Stimulated activated naive CD8-positive, alpha-beta T cell treated with anti-CD3 and anti-CD28 coated beads, Interleukin-15, amount 100 ng/mL, for 72 hours (primary cell): ENCODE data around the gene RAPGEF6.

Source experiments
- ATAC-seq: fragments of 150-1000 bp; cut with Tn5 transposase; 2 replicates; pipeline ENCODE4 v1.10.0; 2021; ENCODE audit warnings: mild to moderate bottlenecking, moderate library complexity
- DNase-seq, 2 donors: peaks; one replicate each; pipeline ENCODE4 v3.0.0; 2021 to 2022
- H3K27ac Mint-ChIP-seq, 2 donors: one replicate each; pipeline ENCODE4 v1.8.0; 2022; ENCODE audit warnings: mild to moderate bottlenecking in 2 of 2, mixed read lengths in 2 of 2, moderate library complexity in 2 of 2
- H3K27me3 Mint-ChIP-seq: one replicate; pipeline ENCODE4 v1.8.0; 2022; ENCODE audit warnings: mixed read lengths
- H3K4me1 Mint-ChIP-seq: one replicate; pipeline ENCODE4 v1.8.0; 2022; ENCODE audit warnings: mild to moderate bottlenecking, mixed read lengths
- H3K4me3 Mint-ChIP-seq, 2 donors: one replicate each; pipeline ENCODE4 v1.8.0; 2022; ENCODE audit warnings: mild to moderate bottlenecking in 2 of 2, mixed read lengths in 2 of 2, moderate library complexity in 1 of 2
- H3K9me3 Mint-ChIP-seq, 2 donors: one replicate each; pipeline ENCODE4 v1.8.0; 2022; ENCODE audit warnings: mixed read lengths in 2 of 2

Gene RAPGEF6

DNA sequence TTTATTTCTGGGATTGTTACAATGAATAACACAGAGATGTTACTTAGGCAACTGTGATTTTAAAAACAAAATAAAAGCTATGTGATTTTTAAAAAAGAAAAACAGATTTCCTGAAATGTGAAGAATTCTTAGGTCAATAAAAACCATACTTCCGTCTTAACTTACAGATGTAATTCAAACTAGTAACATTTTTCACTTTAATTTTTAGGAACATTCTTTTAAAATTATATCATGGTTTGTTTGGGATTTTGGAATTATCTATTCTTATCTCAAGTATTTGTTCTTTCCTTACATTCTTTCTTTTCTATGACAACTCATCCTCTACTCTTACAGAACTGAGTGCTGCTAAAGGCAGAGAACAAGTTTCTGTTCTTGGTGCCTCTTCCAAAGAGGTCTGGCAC lies 159.5 kb downstream of the RAPGEF6 start:
- DNase-seq (no peak), ATAC-seq (no peak)
- Mint-ChIP-seq H3K27ac (peak overlapping the region in 1 of 2 donors; percentile 6), H3K9me3 (no peaks in the 10 kb centered on the region), H3K27me3 (no peaks in the 10 kb centered on the region), H3K4me1 (peaks cover 45% of the 10 kb centered on the region), H3K4me3 (no peak overlapping the region)

DNA sequence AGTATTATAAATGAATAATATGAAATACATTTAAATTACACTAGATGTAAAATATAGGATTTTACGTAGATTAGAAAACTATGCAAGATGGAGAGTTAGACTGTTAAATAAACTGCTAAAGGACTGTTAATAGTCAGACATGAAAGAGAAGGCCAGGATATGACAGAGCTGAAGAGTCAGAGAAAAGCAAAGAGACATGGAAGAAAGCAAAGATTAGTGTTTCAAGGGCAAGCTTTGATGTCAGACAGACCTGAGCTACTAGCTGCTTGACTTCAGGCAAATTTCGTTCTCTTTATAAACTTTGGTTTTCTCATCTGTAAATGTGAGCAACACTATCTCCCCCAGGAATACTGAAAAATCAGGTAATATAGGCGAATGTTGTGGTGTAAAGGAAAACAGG lies 161.3 kb downstream of the RAPGEF6 start:
- Mint-ChIP-seq H3K4me3 (no peak overlapping the region), H3K27ac (no peak overlapping the region), H3K4me1 (peaks cover 33% of the 10 kb centered on the region), H3K9me3 (no peaks in the 10 kb centered on the region), H3K27me3 (no peaks in the 10 kb centered on the region)
- no peak for DNase-seq
- no peak for ATAC-seq

DNA sequence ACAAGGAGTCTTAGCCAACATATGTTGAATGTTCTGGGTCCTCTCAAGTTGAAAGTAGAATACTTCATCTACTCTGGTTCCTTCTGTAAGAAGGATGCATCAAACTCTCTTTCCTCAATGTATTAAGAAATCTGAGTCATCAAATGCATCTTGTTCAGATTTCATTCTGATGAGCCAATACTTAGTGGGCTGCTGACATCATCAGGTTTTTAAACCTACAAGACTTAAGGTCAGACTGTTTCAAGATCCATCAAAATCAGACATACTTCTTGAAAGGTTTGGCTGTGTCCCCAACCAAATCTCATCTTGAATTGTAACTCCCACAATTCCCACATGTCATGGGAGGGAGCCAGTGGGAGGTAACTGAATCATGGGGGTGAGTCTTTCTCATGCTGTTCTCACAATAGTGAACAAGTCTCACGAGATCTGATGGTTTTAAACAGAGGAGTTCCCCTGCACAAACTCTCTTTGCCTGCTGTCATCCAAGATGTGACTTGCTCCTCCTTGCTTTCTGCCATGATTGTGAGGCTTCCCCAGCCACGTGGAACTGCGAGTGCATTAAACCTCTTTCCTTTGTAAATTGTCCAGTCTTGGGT lies 168.8 kb downstream of the RAPGEF6 start:
- Mint-ChIP-seq H3K27ac (no peak overlapping the region), H3K27me3 (no peaks in the 10 kb centered on the region), H3K9me3 (peaks cover 0 to under 1% of the 10 kb centered on the region in 2 donors), H3K4me3 (no peak overlapping the region), H3K4me1 (peaks cover 32% of the 10 kb centered on the region)
- ATAC-seq (peak; percentile 88), DNase-seq (no peak)

DNA sequence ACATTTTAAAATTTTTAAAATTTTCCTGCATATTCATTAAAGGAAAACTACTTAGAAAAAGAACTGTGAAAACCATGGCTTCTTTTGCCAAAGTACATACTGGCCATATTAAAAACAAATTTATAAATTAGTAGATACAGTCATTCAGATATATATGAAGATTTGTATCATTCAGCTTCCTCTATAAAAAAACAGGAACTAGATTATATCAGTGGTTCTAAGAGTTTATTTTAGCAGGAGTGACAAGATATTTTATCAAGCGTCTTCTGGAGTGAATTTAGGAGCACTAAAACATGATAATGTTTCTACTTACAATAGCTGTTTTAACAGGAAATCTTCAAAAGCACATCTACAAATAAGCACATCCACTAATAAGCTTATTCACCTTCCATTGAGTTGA lies 171.4 kb downstream of the RAPGEF6 start:
- ATAC-seq, result no peak
- no peak overlapping the region for H3K27ac Mint-ChIP-seq

DNA sequence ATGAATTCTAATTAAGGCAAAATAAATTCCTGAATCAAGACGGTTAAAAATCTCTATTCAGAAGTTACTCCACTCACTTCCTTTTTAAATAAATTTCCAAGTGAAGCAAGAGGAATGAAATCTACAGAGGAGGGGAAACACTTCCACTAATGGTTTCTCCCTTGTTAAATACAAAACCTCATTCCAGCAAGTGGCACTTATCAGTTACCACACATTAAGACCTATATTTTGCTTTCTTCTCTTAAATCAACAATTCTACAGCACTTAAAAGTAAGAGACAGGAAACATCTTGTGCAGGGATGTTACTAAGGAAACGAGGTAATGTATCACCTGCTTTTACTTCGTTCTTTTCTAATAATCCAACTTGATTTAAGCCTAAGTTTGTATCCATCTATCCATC lies 172.6 kb downstream of the RAPGEF6 start:
- DNase-seq (no peak), ATAC-seq (no peak)
- Mint-ChIP-seq H3K27me3 (no peaks in the 10 kb centered on the region), H3K27ac (peak overlapping the region in 1 of 2 donors; percentile 40), H3K9me3 (peaks cover 0 to 4% of the 10 kb centered on the region in 2 donors), H3K4me1 (peaks cover 35% of the 10 kb centered on the region), H3K4me3 (no peak overlapping the region)

More for the DNA sequence above, 171.4 kb downstream of the RAPGEF6 start:
- Mint-ChIP-seq H3K4me3 (no peak overlapping the region), H3K4me1 (peaks cover 35% of the 10 kb centered on the region), H3K9me3 (peaks cover 0 to 4% of the 10 kb centered on the region in 2 donors), H3K27me3 (no peaks in the 10 kb centered on the region)
- DNase-seq, result no peak

DNA sequence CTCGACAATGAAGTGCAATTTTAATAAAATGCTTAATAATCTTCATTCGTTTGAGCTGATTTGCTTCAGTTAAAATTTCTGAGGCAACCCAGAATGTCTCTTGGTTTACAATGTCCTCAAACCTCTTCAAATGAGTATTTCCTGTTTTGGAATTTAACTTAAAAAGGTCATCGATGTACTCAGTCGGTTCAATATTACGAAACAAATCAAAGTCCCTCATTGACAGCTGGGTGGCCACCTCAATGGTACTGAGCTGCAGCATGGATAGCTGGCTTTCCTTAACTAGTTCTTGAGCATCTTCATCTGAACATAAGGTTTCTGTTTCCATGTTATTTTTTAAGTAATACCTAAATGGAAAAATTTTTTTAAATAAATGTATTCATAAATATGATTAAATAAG lies 173.3 kb downstream of the RAPGEF6 start:
- H3K4me1 Mint-ChIP-seq, result peaks cover 33% of the 10 kb centered on the region
- no peak overlapping the region for H3K27ac Mint-ChIP-seq

DNA sequence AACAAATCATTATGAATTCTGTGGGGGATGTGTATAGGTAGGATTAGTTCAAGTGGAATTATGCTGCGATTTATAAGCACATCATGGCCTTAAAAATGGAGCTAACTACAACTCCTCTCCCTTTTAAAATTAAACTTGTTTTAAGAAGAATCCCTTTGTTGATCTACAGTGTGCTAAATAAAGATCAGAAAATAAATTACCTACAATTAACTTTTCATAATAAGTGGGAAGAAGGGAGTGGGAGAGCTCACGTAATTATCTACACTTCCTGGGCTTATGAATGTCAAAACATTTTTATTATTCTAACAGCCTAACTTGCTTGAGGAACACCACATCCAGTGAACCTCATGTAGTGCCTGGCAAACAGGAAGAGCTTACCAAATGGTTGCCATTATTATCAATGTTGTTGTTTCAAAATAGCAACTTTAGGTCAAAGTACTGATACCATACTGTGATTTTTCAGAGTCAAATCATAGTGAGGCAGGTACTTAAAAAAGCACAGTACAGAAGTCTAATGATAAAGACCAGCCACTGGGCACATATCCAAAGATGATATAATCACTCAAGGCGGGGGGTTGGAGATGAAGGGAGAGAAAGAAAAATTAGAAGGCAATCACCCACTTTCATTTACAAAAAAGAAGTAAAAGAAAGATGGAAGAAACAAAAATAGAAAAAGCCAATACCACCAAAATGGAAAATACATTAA lies 174.0 kb downstream of the RAPGEF6 start:
- DNase-seq, result no peak
- Mint-ChIP-seq H3K27ac (no peak overlapping the region), H3K27me3 (no peaks in the 10 kb centered on the region), H3K9me3 (peaks cover 0 to 4% of the 10 kb centered on the region in 2 donors), H3K4me3 (no peak overlapping the region), H3K4me1 (peaks cover 27% of the 10 kb centered on the region)
- ATAC-seq, result no peak

More for the DNA sequence above, 173.3 kb downstream of the RAPGEF6 start:
- Mint-ChIP-seq H3K27me3 (no peaks in the 10 kb centered on the region), H3K9me3 (peaks cover 0 to 4% of the 10 kb centered on the region in 2 donors), H3K4me3 (no peak overlapping the region)
- ATAC-seq, result no peak
- DNase-seq, result no peak

DNA sequence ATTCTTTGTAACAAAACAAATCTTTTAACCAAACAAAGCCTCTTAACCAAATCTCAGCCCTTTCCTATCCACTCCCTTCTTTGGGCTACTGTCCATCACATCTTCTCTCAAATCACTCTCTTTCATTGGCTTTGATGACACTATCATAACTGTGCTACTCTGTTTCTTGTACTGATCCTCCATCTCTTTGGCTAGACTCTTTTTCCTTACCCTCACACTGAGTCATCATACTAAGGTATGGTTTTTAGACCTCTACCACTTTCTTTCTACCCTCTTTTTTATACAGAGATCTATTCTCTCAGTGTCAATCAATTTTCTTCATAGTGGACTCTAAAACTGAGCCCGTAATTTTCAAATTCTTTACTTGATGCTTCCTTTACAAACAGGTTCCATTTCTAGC lies 174.9 kb downstream of the RAPGEF6 start:
- Mint-ChIP-seq H3K9me3 (peaks cover 0 to 4% of the 10 kb centered on the region in 2 donors), H3K27me3 (no peaks in the 10 kb centered on the region), H3K4me1 (peaks cover 27% of the 10 kb centered on the region), H3K27ac (no peak overlapping the region), H3K4me3 (no peak overlapping the region)
- ATAC-seq (no peak), DNase-seq (no peak)

DNA sequence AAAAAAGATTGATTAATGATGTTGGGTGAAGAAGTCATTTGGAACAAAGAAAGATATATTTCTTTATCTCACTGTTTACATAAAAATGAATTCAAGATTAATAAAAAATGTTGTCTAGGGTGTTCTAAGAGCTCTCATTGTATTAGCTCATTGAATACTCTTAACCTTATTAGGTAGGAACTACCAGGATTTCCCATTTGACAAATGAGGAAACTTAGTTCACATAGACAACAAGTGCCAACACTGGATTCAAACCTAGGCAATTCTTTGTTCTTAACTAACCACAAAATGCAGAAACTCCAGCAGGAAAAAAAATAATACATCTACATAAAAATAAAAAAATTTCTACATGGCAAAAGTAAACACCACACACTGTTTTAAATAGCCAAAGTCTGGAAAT lies 175.8 kb downstream of the RAPGEF6 start:
- ATAC-seq (no peak), DNase-seq (no peak)
- no peak overlapping the region for H3K27ac Mint-ChIP-seq
- peaks cover 36% of the 10 kb centered on the region for H3K4me1 Mint-ChIP-seq
- no peaks in the 10 kb centered on the region for H3K27me3 Mint-ChIP-seq
- peaks cover 0 to 4% of the 10 kb centered on the region in 2 donors for H3K9me3 Mint-ChIP-seq
- no peak overlapping the region for H3K4me3 Mint-ChIP-seq

DNA sequence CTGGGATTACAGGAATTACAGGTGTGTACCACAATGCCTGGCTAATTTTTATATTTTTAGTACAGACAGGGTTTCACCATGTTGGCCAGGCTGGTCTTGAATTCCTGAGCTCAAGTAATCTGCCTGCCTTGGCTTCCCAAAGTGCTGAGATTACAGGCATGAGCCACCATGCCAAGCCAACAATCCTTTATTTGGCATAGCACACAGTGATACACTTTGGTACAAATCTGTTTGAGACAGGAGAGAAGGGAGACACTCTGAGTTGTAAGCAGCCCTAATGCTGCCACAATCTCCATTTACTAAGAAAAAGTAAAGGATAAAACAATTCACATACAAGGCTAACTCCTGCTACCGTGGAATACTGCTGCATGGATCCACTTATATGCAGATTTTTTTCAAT lies 177.8 kb downstream of the RAPGEF6 start:
- ATAC-seq (no peak), DNase-seq (no peak)
- H3K9me3 Mint-ChIP-seq, result peaks cover 0 to 4% of the 10 kb centered on the region in 2 donors
- no peak overlapping the region for H3K4me3 Mint-ChIP-seq
- H3K4me1 Mint-ChIP-seq, result peaks cover 32% of the 10 kb centered on the region
- no peak overlapping the region for H3K27ac Mint-ChIP-seq
- no peaks in the 10 kb centered on the region for H3K27me3 Mint-ChIP-seq

DNA sequence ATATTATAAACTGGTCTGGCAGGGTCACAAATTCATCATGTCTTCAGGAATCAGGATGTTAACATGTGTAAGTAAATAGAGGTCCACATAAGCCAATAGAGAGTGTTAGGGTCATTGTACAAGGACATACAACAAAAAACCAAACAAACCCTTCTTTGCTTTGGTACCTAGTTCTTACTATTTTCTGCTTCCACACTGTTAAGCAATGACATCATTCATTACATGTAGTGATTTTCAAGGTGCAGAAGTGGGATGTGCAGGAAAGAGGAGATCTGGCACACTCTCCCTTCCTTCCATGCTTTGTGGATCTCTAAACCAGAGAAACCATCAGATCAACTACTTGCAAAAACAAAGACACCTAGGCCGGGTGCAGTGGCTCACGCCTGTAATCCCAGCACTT lies 184.1 kb downstream of the RAPGEF6 start:
- Mint-ChIP-seq H3K4me1 (peaks cover 34% of the 10 kb centered on the region), H3K27me3 (no peaks in the 10 kb centered on the region), H3K27ac (peak overlapping the region in 1 of 2 donors; percentile 50), H3K9me3 (no peaks in the 10 kb centered on the region), H3K4me3 (no peak overlapping the region)
- ATAC-seq, result no peak
- no peak for DNase-seq

DNA sequence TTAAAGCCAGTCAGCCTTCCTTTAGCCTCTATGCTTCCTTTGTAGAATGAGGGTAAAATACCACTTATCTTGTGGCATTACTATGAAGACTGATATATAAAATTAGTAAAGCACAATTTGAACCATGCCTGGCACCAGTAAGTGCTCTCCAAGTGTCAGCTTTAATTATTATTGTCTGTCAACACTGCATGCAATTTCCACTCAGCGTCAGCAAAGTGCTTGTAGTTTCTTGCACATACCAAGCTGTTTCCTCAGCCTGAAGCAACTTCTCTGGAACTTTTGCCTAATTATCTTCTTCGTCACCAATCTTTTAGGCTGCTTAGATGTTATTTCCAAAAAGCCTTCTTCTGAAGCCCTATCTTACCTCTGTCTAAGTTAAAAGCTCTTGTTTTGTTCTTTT lies 193.8 kb downstream of the RAPGEF6 start:
- Mint-ChIP-seq H3K27me3 (no peaks in the 10 kb centered on the region), H3K4me1 (peaks cover 6% of the 10 kb centered on the region), H3K27ac (peak overlapping the region; percentile 8 to 68), H3K9me3 (no peaks in the 10 kb centered on the region), H3K4me3 (no peak overlapping the region)
- DNase-seq, result no peak
- ATAC-seq, result no peak

DNA sequence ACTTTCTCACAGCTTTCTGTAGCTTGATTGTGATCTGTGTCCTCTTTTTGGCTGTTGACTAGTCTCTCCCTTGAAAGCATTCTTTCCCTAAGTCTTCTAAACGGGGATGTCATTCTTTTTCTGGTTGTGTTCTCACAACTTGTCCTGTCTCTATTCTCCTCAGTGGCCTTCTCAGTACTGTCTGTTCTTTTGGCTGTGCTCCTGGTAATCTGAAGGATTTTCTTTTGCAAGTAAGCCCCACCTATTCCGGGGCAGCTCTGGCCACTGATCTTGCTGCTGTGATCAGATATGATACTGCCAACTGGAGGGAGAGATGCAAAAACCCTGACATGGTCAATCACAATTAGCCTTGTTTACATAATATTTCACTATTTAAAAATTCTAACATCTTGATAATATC lies 198.9 kb downstream of the RAPGEF6 start:
- H3K27ac Mint-ChIP-seq, result peak overlapping the region in 1 of 2 donors; percentile 2
- no peak overlapping the region for H3K4me3 Mint-ChIP-seq
- no peaks in the 10 kb centered on the region for H3K27me3 Mint-ChIP-seq
- no peaks in the 10 kb centered on the region for H3K9me3 Mint-ChIP-seq
- ATAC-seq (no peak), DNase-seq (no peak)
- H3K4me1 Mint-ChIP-seq, result no peaks in the 10 kb centered on the region

DNA sequence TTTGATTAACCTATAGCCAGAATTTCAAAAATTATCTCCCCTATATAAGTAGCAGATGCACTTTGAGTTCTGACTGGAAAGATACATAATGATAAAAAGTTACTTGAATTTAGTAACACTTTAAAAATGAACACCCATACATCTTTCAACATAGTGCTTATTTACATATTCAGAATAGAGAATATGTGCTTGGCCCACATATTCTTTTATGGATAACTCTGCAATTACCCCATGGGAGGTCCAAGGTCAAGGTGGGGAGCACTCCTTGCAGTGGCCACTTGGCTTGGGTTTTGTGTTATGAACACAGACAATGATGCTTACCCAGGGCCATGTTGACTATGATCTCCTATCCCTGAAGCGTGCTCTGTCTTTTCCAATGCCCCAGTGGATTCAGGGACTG lies 201.9 kb downstream of the RAPGEF6 start:
- no peak for DNase-seq
- no peaks in the 10 kb centered on the region for H3K27me3 Mint-ChIP-seq
- no peaks in the 10 kb centered on the region for H3K9me3 Mint-ChIP-seq
- ATAC-seq, result no peak
- peaks cover 9% of the 10 kb centered on the region for H3K4me1 Mint-ChIP-seq
- no peak overlapping the region for H3K4me3 Mint-ChIP-seq
- H3K27ac Mint-ChIP-seq, result peak overlapping the region; percentile 61 to 81

DNA sequence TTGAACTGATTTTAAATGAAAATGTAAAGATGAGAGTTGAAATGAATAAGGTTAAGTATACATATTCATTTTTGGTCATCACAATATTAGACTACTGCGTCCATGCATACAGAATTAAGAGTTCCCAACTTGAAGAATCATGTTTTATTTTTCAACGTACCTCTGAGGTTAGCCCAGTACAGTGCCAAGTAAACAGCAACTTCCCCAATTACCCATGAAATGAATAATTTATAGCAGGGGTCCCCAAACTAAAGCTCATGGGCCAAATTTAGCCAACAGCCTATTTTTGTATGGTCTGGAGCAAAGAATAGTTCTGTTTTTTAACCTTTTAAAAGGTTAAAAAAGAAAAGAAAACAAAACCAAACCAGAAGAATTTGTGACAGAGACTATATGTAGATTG lies 203.2 kb downstream of the RAPGEF6 start:
- DNase-seq (no peak), ATAC-seq (no peak)
- Mint-ChIP-seq H3K9me3 (no peaks in the 10 kb centered on the region), H3K27ac (no peak overlapping the region), H3K4me3 (no peak overlapping the region), H3K27me3 (no peaks in the 10 kb centered on the region), H3K4me1 (peaks cover 9% of the 10 kb centered on the region)

DNA sequence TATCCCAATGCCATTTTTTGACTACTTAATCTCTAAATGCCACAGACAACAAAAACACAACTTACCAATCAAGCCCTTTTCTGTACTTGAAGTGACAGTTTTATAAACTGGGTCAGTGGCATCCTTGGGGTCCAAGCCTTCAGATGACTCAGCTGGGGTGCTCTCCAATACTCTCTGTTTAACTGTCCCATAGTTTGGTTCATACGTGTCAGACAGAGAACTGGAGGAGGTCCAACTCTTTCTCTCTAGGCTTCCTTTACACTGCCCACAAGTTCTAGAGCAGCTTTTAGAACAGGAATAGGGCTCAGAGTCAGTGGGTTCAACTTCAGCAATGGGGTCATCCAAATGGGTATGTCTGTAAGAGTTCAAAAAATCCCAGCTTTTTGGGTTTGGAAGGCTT lies 204.2 kb downstream of the RAPGEF6 start:
- no peak overlapping the region for H3K27ac Mint-ChIP-seq
- no peak overlapping the region for H3K4me3 Mint-ChIP-seq
- H3K27me3 Mint-ChIP-seq, result no peaks in the 10 kb centered on the region
- no peaks in the 10 kb centered on the region for H3K9me3 Mint-ChIP-seq
- ATAC-seq, result no peak
- no peak for DNase-seq
- H3K4me1 Mint-ChIP-seq, result peaks cover 14% of the 10 kb centered on the region

DNA sequence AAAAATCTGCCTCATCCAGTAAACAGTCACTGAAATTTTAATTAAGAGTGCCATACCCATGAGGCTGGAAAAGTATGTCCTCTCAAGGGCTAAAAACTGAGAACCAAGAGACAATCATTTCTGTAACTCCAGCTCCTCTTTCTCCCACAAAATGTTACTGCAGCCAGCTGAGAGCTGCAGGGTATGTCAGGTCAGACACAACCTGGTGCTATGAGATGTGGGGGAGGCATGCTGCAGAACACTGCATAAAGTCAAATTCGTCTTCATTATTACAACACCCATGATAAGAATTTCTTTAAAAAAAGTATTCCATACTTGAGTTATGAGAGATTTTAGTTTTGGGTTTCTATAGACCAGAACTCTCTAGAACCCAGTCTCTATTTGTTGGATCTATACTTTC lies 209.0 kb downstream of the RAPGEF6 start:
- Mint-ChIP-seq H3K4me3 (no peak overlapping the region), H3K27ac (no peak overlapping the region), H3K4me1 (peaks cover 20% of the 10 kb centered on the region), H3K9me3 (no peaks in the 10 kb centered on the region), H3K27me3 (no peaks in the 10 kb centered on the region)
- DNase-seq, result no peak
- ATAC-seq, result no peak
